Stimulated activated CD4-positive, alpha-beta T cell treated with anti-CD3 and anti-CD28 coated beads, Interleukin-15, amount 100 ng/mL, for 48 hours (primary cell): Measurements from ENCODE around the gene BNC2.

Experiments
- DNase-seq, 2 donors: peaks; one replicate each; pipeline ENCODE4 v3.0.0-alpha.2; 2020; ENCODE audit warnings: low read depth in 2 of 2

BNC2 gene

DNA sequence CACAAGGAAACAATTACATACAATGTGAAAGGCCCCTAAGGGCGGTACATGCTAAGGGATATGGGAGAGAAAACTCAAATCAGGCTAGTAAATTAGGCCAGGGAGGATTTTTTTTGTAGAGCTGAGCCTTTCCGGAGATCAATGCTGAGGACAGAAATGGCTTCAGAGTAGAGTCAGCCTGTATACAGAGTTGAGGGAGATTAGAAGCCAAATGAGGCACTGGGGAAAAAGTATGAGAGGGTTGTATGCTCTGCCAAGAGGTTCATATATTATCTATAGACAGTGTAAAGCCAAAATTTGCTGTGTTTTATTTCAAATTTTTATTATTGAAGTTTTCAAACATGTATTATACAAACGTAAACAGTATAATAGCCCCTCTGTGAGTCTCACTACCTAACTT, 103.1 kb downstream of the BNC2 start:
- no peak for DNase-seq

DNA sequence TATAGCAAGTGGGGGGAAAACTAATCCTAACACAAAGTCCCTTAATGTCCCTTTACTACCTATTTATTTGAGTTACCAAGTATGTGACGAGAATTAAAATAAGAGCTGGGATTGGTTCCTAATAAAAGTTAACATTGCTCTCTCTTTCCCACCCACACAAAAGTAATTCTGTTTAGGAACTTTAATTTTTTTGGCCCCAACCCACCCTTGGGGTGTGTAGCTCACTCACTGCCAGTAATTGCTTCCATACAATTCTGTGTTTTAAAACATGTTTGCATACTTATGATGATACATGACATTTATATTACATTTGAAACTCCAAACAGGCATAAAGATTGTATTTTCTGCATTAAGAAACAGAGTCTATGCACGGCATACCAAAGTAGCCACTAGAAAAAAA, 106.5 kb downstream of the BNC2 start:
- no peak for DNase-seq

GRCh38 chr9:16755467-16756160, 114.9 kb downstream of the BNC2 start:
- DNase-seq: no peak

DNA sequence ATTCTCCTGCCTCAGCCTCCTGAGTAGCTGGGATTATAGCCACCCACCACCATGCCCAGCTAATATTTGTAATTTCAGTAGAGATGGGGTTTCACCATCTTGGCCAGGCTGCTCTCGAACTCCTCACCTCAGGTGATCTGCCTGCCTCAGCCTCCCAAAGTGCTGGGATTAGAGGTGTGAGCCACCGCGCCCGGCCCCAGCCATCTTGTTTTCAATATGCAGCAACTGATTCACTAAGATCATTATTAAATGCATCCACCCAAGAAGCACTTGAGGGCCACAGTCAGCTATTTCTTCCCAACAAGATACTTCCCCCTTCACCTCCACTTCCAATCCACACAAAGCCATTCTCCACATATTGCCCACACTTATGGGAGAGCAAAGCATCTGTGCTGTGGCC, 115.8 kb downstream of the BNC2 start:
- DNase-seq: no peak

- no peak for DNase-seq
These were observed 117.2 kb downstream of the BNC2 start for GRCh38 chr9:16753256-16753655.

- DNase-seq: no peak
These were observed 117.9 kb downstream of the BNC2 start for GRCh38 chr9:16752601-16753000.

DNA sequence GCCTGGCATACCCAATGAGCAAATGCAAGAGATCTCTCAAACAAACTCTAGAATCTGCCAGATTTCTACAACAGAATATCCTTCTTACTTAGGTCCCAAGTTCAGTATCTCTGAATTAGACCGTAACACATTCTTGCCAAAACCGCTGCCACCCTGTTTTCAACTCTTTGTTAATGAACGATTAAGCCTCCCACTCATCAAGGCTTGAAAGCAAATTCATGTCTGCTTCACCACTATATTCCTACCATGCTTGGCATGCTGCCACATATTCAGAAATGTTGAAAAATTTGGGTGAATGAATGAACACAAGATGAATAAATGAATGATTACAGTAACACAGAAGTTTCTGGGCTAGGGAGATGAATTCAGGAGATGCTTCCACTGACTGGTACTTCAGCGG, 119.9 kb downstream of the BNC2 start:
- DNase-seq: no peak

- no peak for DNase-seq
These were observed 125.1 kb downstream of the BNC2 start for GRCh38 chr9:16745359-16745758.

DNA sequence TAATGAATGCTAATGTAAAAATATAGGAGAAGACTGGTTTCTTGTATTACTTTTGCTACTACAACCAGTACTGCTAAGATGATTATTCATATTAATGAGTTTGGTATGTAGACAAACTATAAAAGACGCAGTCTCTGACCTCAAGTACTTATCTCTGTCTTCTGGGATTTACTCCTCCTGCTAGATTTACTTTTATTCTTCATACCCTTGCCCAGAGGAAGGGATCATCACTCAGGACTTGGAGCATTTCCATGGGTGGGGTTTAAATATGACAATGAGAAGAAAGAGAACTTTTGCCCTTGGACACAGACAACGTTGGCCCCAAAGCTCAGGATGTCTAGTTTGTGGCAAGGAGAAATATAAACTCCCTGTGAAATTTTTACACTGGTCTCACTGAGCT, 126.1 kb downstream of the BNC2 start:
- DNase-seq: no peak

- DNase-seq: no peak
These were observed 127.1 kb downstream of the BNC2 start for GRCh38 chr9:16743375-16743774.

DNA sequence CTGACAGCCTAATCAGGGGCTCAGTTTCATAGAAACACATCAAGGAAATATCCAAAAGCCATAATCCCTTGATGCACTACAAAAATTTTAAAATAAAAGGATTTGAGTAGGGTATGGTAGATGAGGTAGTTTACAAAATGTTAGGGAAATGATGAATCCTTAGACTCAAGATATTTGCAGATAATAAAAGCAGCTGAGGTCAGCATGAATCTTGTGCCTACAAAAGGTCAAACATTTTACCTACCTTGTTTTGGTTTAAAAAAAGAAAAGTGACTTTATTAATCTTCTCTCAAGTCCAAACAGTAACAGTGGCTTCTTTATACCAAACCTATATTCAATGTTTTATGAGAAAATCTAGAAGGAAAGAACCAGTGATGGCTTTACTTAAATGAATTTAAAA, 135.5 kb downstream of the BNC2 start:
- no peak for DNase-seq

GRCh38 chr9:16732546-16732945, 137.9 kb downstream of the BNC2 start:
- no peak for DNase-seq

- DNase-seq: no peak
These were observed 140.3 kb downstream of the BNC2 start for GRCh38 chr9:16730162-16730561.

GRCh38 chr9:16729651-16730050, 140.8 kb downstream of the BNC2 start:
- DNase-seq: no peak

DNA sequence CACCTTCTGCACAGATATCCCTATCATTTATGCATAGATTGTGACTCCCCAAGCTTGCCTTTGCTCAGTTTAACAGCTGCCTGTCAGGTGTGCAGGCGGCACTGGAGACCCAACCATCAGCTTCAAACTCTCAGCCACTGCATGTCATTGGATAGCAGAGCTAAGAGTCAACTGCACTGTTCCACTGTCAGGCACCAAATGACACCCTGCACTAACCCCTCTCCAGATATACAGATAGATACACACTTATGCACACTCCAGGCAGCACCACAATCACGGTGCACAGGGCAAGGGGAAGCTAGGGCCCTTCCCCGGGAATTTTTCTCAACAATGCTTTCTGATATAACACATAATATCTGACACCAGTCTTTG, 142.3 kb downstream of the BNC2 start:
- no peak for DNase-seq

- no peak for DNase-seq
These were observed 142.9 kb downstream of the BNC2 start for GRCh38 chr9:16727452-16728136.

DNA sequence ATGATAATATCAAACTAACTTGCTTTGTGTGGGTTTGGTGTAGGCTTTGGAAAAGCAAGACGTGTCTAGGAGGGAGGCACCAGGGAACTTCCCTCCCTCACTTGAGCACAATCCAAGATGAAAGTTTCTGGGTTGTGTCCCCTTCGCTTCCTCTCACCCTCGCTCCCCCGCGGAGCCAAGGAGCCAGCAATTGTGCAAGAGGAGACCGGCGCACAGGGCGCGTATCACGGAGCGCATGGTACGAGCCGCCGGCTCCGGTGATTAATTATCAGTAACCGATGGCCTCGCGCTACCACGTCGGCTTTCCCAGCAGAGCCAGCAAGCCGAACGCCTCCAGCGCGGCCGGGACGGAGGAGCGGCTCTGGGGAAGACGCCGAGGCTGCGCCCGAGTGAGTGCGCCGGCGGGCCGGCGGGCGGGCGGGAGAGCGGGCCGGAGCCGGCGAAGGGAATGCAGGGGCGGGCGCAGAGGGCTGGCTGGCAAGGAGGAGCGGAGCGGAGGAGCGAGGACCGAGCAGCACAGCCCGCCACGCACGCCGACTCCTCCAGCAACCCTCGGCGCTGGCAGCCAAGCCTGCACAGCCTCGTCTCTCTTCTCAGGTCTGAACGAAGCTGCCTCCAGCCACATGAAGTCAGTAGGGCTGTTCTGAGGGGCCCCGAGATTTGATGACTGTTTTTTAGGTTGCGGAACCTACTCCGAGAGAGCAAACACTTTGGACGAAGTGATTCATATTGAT, 143.6 kb downstream of the BNC2 start:
- DNase-seq: no peak

- DNase-seq: no peak
These were observed 144.4 kb downstream of the BNC2 start for GRCh38 chr9:16726029-16726428.

DNA sequence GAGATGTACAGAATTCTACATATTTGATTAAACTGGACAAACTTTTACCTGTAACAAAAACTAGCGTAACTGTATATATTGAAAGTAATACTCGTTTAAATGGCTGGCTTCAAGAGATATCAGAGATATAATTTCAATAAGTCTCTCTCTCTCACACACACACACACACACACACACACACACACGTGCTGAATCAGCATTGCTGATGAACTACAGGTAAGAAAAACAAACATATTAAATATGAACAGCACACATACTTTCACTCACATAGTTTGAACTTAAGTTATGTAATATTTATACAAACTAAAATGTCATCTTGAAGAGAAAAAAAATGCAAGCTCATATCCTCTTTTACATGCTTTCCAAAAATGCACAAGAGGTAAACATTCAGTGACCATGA, 145.4 kb downstream of the BNC2 start:
- no peak for DNase-seq

GRCh38 chr9:16721972-16722371, 148.5 kb downstream of the BNC2 start:
- no peak for DNase-seq

- DNase-seq: no peak
These were observed 150.1 kb downstream of the BNC2 start for GRCh38 chr9:16720386-16720785.

DNA sequence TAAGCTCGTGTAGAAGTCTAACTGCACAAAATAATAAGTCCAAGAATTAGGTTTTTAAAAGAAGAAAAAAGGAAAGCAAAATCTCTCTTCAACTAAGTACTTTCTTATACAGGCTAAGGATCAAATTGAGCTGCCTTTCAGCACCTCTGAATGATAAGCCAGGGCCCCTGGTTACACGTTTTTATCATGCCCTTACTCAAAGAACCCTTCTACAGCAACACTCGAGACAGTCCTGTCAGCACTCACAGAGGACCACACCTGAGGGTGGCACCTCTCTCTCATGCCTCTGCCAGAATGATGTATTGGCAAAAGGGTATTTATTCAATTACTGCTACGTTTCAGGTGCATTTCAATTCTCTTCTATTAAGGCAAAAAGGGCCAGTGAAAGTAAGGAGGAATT, 150.5 kb downstream of the BNC2 start:
- DNase-seq: no peak

- DNase-seq: no peak
These were observed 151.5 kb downstream of the BNC2 start for GRCh38 chr9:16718952-16719351.
